H1 (cell line): Measurements from ENCODE around the gene EPB41L1. TPM values are rescaled to one million over a fixed set of nuclear protein-coding genes. Genes with fewer than 3 reads are reported as not detected.

Source experiments
- CTCF ChIA-PET: fragments of 300-600 bp; sonication (Branson Sonifier 250); formaldehyde crosslinking; loops from one replicate; lab custom pipeline; 2021; ENCODE audit not compliant: partially characterized antibody; lab: Charles Lee
- POLR2A ChIA-PET: fragments of 300-600 bp; sonication (Branson Sonifier 250); formaldehyde crosslinking; loops from one replicate; lab custom pipeline; 2021; ENCODE audit warnings: inconsistent platforms; ENCODE audit not compliant: partially characterized antibody; lab: Charles Lee
- DNase-seq, 2 experiments: peaks; one replicate each; pipeline versions ENCODE4 v3.0.0 to v3.0.0-alpha.2; 2010 to 2022; ENCODE audit warnings: low spot score in 2 of 2, low read depth in 1 of 2, mixed read lengths in 1 of 2
- FAIRE-seq: peaks from 2 replicates; lab custom pipeline; 2011; peaks lifted over from hg19 to GRCh38; lab: Jason Lieb, UNC
- H2AFZ ChIP-seq: 2 replicates; pipeline ENCODE4 v1.8.1; 2012; ENCODE audit warnings: low read length, inconsistent platforms
- H2AK5ac ChIP-seq: 2 replicates; pipeline ENCODE4 v1.6.1; 2013; ENCODE audit warnings: low read depth, low read length
- H2BK120ac ChIP-seq: replicated peaks from 2 replicates; pipeline ENCODE3; 2013; ENCODE audit warnings: low read depth, low read length, inconsistent platforms
- H2BK12ac ChIP-seq: 2 replicates; pipeline ENCODE4 v1.6.1; 2013; ENCODE audit warnings: low read depth, low read length
- H2BK15ac ChIP-seq: 2 replicates; pipeline ENCODE4 v1.6.1; 2013; ENCODE audit warnings: low read length
- H2BK20ac ChIP-seq: 2 replicates; pipeline ENCODE4 v1.6.1; 2013; ENCODE audit warnings: low read length
- H2BK5ac ChIP-seq: 2 replicates; pipeline ENCODE4 v1.6.1; 2013; ENCODE audit warnings: low read depth, low read length
- H3K14ac ChIP-seq: 2 replicates; pipeline ENCODE4 v1.6.1; 2013; ENCODE audit warnings: inconsistent platforms; ENCODE audit not compliant: insufficient read length
- H3K18ac ChIP-seq: 2 replicates; pipeline ENCODE4 v1.6.1; 2013; ENCODE audit warnings: low read length; ENCODE audit errors: extremely low read depth
- H3K23ac ChIP-seq: 2 replicates; pipeline ENCODE4 v1.6.1; 2013; ENCODE audit warnings: inconsistent platforms; ENCODE audit not compliant: insufficient read length
- H3K23me2 ChIP-seq: 2 replicates; pipeline ENCODE4 v1.6.1; 2013; ENCODE audit warnings: low read depth, low read length
- H3K27ac ChIP-seq: 2 replicates; pipeline ENCODE4 v1.6.1; 2011; ENCODE audit warnings: low read depth, low read length, inconsistent platforms
- H3K27me3 ChIP-seq, 4 experiments: replicated peaks in 1 of 4; 1 replicate in 1 of 4; 2 replicates in 3 of 4; pipeline versions ENCODE4 v1.6.1 to v1.8.1; 2011 to 2013; ENCODE audit warnings: low read length in 3 of 4, mild to moderate bottlenecking in 3 of 4, inconsistent platforms in 2 of 4, mixed read lengths in 2 of 4, moderate library complexity in 1 of 4; ENCODE audit not compliant: control insufficient read depth in 3 of 4, insufficient read depth in 3 of 4; ENCODE audit errors: extremely low read depth in 1 of 4
- H3K36me3 ChIP-seq, 4 experiments: 2 replicates each; pipeline versions ENCODE4 v1.6.1 to v1.8.1; 2011 to 2013; ENCODE audit warnings: mild to moderate bottlenecking in 4 of 4, low read length in 3 of 4, moderate library complexity in 2 of 4, control low read depth in 1 of 4, inconsistent platforms in 1 of 4; ENCODE audit not compliant: insufficient read depth in 4 of 4, control insufficient read depth in 2 of 4
- H3K4ac ChIP-seq: replicated peaks from 2 replicates; pipeline ENCODE3; 2013; ENCODE audit warnings: low read length, low read depth, mixed read lengths, inconsistent platforms; ENCODE audit not compliant: insufficient read length
- H3K4me1 ChIP-seq, 4 experiments: replicated peaks in 1 of 4; 1 replicate in 1 of 4; 2 replicates in 3 of 4; pipeline versions ENCODE4 v1.6.1 to v1.8.1; 2011 to 2013; ENCODE audit warnings: low read length in 3 of 4, inconsistent platforms in 2 of 4, mixed read lengths in 1 of 4; ENCODE audit not compliant: insufficient read depth in 4 of 4, control insufficient read depth in 3 of 4
- H3K4me2 ChIP-seq, 2 experiments: 2 replicates each; pipeline versions ENCODE4 v1.6.1 to v1.8.1; 2011 to 2013; ENCODE audit warnings: low read depth in 2 of 2, low read length in 2 of 2, control low read depth in 1 of 2, inconsistent platforms in 1 of 2, mild to moderate bottlenecking in 1 of 2; ENCODE audit not compliant: insufficient read depth in 1 of 2
- H3K4me3 ChIP-seq, 4 experiments: fragments of 200-600, 300-600 bp in 1 of 4; sonication (generic), shearing (Covaris generic), sonication (Bioruptor Twin) in 1 of 4; 2 replicates each; pipeline versions ENCODE4 v1.5.1 to v1.8.1; 2011 to 2016; ENCODE audit warnings: low read length in 4 of 4, low read depth in 3 of 4, control low read depth in 2 of 4, inconsistent platforms in 2 of 4, mild to moderate bottlenecking in 2 of 4, mixed read lengths in 1 of 4, moderate library complexity in 1 of 4; ENCODE audit not compliant: insufficient read depth in 2 of 4; ENCODE audit errors: extremely low read depth in 1 of 4
- H3K56ac ChIP-seq: replicated peaks from 2 replicates; pipeline ENCODE3; 2013; ENCODE audit warnings: low read depth, mild to moderate bottlenecking, mixed read lengths, low read length, inconsistent platforms; ENCODE audit not compliant: insufficient read length
- H3K79me1 ChIP-seq: 2 replicates; pipeline ENCODE4 v1.6.1; 2013; ENCODE audit warnings: low read depth, low read length, control low read depth
- H3K79me2 ChIP-seq, 2 experiments: 2 replicates each; pipeline versions ENCODE4 v1.6.1 to v1.8.1; 2012 to 2013; ENCODE audit warnings: low read length in 2 of 2, mild to moderate bottlenecking in 2 of 2, inconsistent platforms in 1 of 2; ENCODE audit not compliant: insufficient read depth in 2 of 2, control insufficient read depth in 1 of 2
- H3K9ac ChIP-seq, 4 experiments: replicated peaks in 1 of 4; 1 replicate in 1 of 4; 2 replicates in 3 of 4; pipeline versions ENCODE4 v1.6.1 to v1.8.1; 2011 to 2013; ENCODE audit warnings: low read depth in 3 of 4, low read length in 3 of 4, control low read depth in 2 of 4, mild to moderate bottlenecking in 2 of 4, moderate library complexity in 2 of 4, inconsistent platforms in 1 of 4; ENCODE audit errors: extremely low read depth in 1 of 4
- H3K9me3 ChIP-seq, 2 experiments: 2 replicates each; pipeline versions ENCODE4 v1.6.1 to v1.8.1; 2012 to 2013; ENCODE audit warnings: mild to moderate bottlenecking in 2 of 2, moderate library complexity in 2 of 2, control low read depth in 1 of 2, inconsistent platforms in 1 of 2, low read depth in 1 of 2, low read length in 1 of 2, mixed read lengths in 1 of 2; ENCODE audit not compliant: insufficient read depth in 2 of 2
- H4K20me1 ChIP-seq, 2 experiments: replicated peaks in 1 of 2; 2 replicates each; pipeline versions ENCODE3 to v1.8.1; 2011 to 2013; ENCODE audit warnings: inconsistent platforms in 2 of 2, low read length in 2 of 2, mild to moderate bottlenecking in 1 of 2; ENCODE audit not compliant: insufficient read depth in 2 of 2, control insufficient read depth in 1 of 2
- H4K5ac ChIP-seq: 2 replicates; pipeline ENCODE4 v1.6.1; 2013; ENCODE audit warnings: low read length, low read depth, mixed read lengths, inconsistent platforms; ENCODE audit not compliant: insufficient read length
- H4K8ac ChIP-seq: 2 replicates; pipeline ENCODE4 v1.8.0; 2013; ENCODE audit warnings: mild to moderate bottlenecking, moderate library complexity, low read length, inconsistent platforms; ENCODE audit not compliant: insufficient read depth; ENCODE audit errors: extremely low read depth
- H4K91ac ChIP-seq: replicated peaks from 2 replicates; pipeline ENCODE3; 2013; ENCODE audit warnings: low read length, mixed read lengths, inconsistent platforms; ENCODE audit not compliant: insufficient read length
- BCL11A ChIP-seq, 2 experiments: IDR thresholded peaks; one replicate each; pipeline ENCODE4 v1.6.1; 2011; ENCODE audit warnings: low read depth in 2 of 2, low read length in 2 of 2, mild to moderate bottlenecking in 2 of 2
- CREB1 ChIP-seq: IDR thresholded peaks from 2 replicates; pipeline ENCODE4 v1.6.1; 2012; ENCODE audit warnings: inconsistent platforms
- EP300 ChIP-seq, 2 experiments: IDR thresholded peaks; 1 replicate in 1 of 2; 2 replicates in 1 of 2; pipeline ENCODE4 v1.6.1; 2011 to 2012; ENCODE audit warnings: low read depth in 2 of 2, low read length in 2 of 2, mild to moderate bottlenecking in 2 of 2, borderline replicate concordance in 1 of 2, inconsistent platforms in 1 of 2, moderate library complexity in 1 of 2
- JUND ChIP-seq: IDR thresholded peaks from 2 replicates; pipeline ENCODE4 v1.6.1; 2011; ENCODE audit warnings: mild to moderate bottlenecking, improper control_type of control experiment, low read length
- KDM4A ChIP-seq: IDR thresholded peaks from one replicate; pipeline ENCODE4 v1.7.1; 2012; ENCODE audit warnings: low read depth, mild to moderate bottlenecking, moderate library complexity, low read length, inconsistent platforms; ENCODE audit not compliant: severe bottlenecking
- NANOG ChIP-seq: IDR thresholded peaks from 2 replicates; pipeline ENCODE4 v1.6.1; 2011; ENCODE audit warnings: low read length, low read depth, mild to moderate bottlenecking, inconsistent platforms; ENCODE audit not compliant: insufficient read depth, poor library complexity, severe bottlenecking
- NRF1 ChIP-seq: IDR thresholded peaks from 2 replicates; pipeline ENCODE4 v1.6.1; 2011; ENCODE audit warnings: mild to moderate bottlenecking, low read depth, low read length, improper control_type of control experiment
- RXRA ChIP-seq: IDR thresholded peaks from 2 replicates; pipeline ENCODE4 v1.6.1; 2011; ENCODE audit warnings: low read depth, mild to moderate bottlenecking, low read length, moderate library complexity; ENCODE audit not compliant: insufficient read depth
- SAP30 ChIP-seq: fragments of 300-600 bp; sonication (generic); IDR thresholded peaks from 2 replicates; pipeline ENCODE4 v1.7.1; 2012; ENCODE audit warnings: low read length, moderate library complexity, mild to moderate bottlenecking, inconsistent platforms; ENCODE audit not compliant: insufficient read depth, insufficient replicate concordance
- SIRT6 ChIP-seq: IDR thresholded peaks from one replicate; pipeline ENCODE4 v1.7.1; 2012; ENCODE audit warnings: low read length, inconsistent platforms
- TEAD4 ChIP-seq: IDR thresholded peaks from 2 replicates; pipeline ENCODE4 v1.6.1; 2012; ENCODE audit warnings: low read depth, low read length, inconsistent platforms, mixed read lengths
- WGBS, 2 experiments: shearing (Covaris generic) in 1 of 2; methylation state at CpG; one replicate each; pipeline versions ENCODE4 v1.1.6 to v1.1.7; 2013 to 2015; ENCODE audit warnings: low lambda C conversion rate in 2 of 2, mixed read lengths in 2 of 2, inconsistent platforms in 1 of 2, low coverage in 1 of 2, missing lambda C conversion rate in 1 of 2; ENCODE audit not compliant: insufficient replicate concordance in 2 of 2, insufficient coverage in 1 of 2, insufficient read length in 1 of 2; ENCODE audit errors: extremely low coverage in 1 of 2, missing lambda C conversion rate in 1 of 2; 5-methylcytosine and 5-hydroxymethylcytosine counted together
- polyA plus RNA-seq, 7 experiments: library from polyadenylated mRNA; depleted of rRNA in 3 of 7; stranded (reverse) in 5 of 7; unstranded in 2 of 7; fragments of >200 nt in 5 of 7; fragments of 200-250 nt in 2 of 7; gene quantifications; 1 replicate in 5 of 7; 2 replicates in 1 of 7; 4 replicates in 1 of 7; pipeline versions ENCODE4 v1.2.1 to v1.2.3, GENCODE V29; 2011 to 2013; ENCODE audit warnings: missing spikeins in 2 of 7, mixed read lengths in 2 of 7
- total RNA-seq: library from RNA; stranded (reverse); fragmentation: NEBNext Ultra II Directional; extraction: Animal tissue kit (Norgen Biotek cat#: 25700); gene quantifications from 2 replicates; pipeline ENCODE4 v1.2.1, GENCODE V29; 2021
- TF ChIP-seq, protein P1 (sequence below): IDR thresholded peaks from 2 replicates; pipeline ENCODE4 v1.6.1; 2011; ENCODE audit warnings: low read length, improper control_type of control experiment

EPB41L1 gene
- total and polyA plus RNA-seq, 2 of the 8 experiments (the other 6 are each of a cell fraction or from before 2014, with no cell fraction given): 14.8 to 36.0 TPM

GRCh38 chr20:36261389-36262105, 107.0 kb downstream of the EPB41L1 start:
- Histone ChIP-seq H2BK20ac (no peak overlapping the region), H3K36me3 (peaks cover 0 to under 1% (median 0%) of the 10 kb centered on the region in 4 experiments; a peak in 3 of 8 replicates), H3K4me2 (no peak overlapping the region), H4K20me1 (peaks cover 0 to 2% of the 10 kb centered on the region in 2 experiments), H3K9me3 (no peaks in the 10 kb centered on the region), H3K4me3 (no peak overlapping the region), H4K8ac (no peak overlapping the region), H3K18ac (no peak overlapping the region), H3K14ac (no peak overlapping the region), H2BK120ac (no peak overlapping the region), H3K27me3 (no peaks in the 10 kb centered on the region), H4K5ac (no peak overlapping the region), H4K91ac (no peak overlapping the region), H2BK12ac (no peak overlapping the region), H3K79me2 (no peaks in the 10 kb centered on the region), H2AK5ac (no peak overlapping the region), H2BK5ac (no peak overlapping the region), H3K56ac (no peak overlapping the region), H3K4ac (no peak overlapping the region), H2BK15ac (no peak overlapping the region), H3K79me1 (no peaks in the 10 kb centered on the region), H3K27ac (no peak overlapping the region), H3K4me1 (peaks cover 7 to 10% (median 8%) of the 10 kb centered on the region in 4 experiments; a peak in 5 of 7 replicates), H2AFZ (no peak overlapping the region), H3K9ac (no peak overlapping the region), H3K23me2 (no peaks in the 10 kb centered on the region), H3K23ac (no peak overlapping the region)
- WGBS, 2 experiments: 89% methylated on average over 12 of the region's 12 CpGs; no CpG with 5 or more reads in 1 of the 2 experiments
- POLR2A ChIA-PET: no interaction called here
- FAIRE-seq (no peak), DNase-seq (no peak)
- CTCF ChIA-PET: interaction anchor here (0.8 kb wide), 1 partner anchor 230 kb away, joined by 3 read pairs; no protein-coding TSS in a partner anchor
- TF ChIP-seq JUND (no peak), TEAD4 (no peak), NANOG (no peak), NRF1 (no peak), SIRT6 (no peak), SAP30 (no peak), KDM4A (no peak), EP300 (IDR thresholded peaks at IDR 0.05; ENCODE audit: borderline replicate concordance in 1 of 2, low read depth in 2 of 2, low read length in 2 of 2) (no peak), CREB1 (no peak), BCL11A (IDR thresholded peaks at IDR 0.05; ENCODE audit: low read depth in 2 of 2, low read length in 2 of 2) (no peak), RXRA (no peak)
- TF ChIP-seq, protein P1, sequence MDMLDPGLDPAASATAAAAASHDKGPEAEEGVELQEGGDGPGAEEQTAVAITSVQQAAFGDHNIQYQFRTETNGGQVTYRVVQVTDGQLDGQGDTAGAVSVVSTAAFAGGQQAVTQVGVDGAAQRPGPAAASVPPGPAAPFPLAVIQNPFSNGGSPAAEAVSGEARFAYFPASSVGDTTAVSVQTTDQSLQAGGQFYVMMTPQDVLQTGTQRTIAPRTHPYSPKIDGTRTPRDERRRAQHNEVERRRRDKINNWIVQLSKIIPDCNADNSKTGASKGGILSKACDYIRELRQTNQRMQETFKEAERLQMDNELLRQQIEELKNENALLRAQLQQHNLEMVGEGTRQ: no peak
